Spinal cord (tissue), 10 donors: Measurements from ENCODE around the gene WWOX. TPM values are rescaled to one million over a fixed set of nuclear protein-coding genes. Genes with fewer than 3 reads are reported as not detected.
A peak's percentile ranks its signal among the peaks of the same experiment; 100 is the strongest.

Experiments
- DNase-seq, 6 donors: peaks; one replicate each; pipeline versions ENCODE4 v3.0.0 to v3.0.0-alpha.2; 2013 to 2015; ENCODE audit warnings: low spot score in 6 of 6, low read depth in 4 of 6
- H3K27ac ChIP-seq: one replicate; pipeline ENCODE4 v1.5.1; 2013; ENCODE audit warnings: low read depth, low read length, control low read depth
- H3K27me3 ChIP-seq: one replicate; pipeline ENCODE4 v1.6.1; 2013; ENCODE audit warnings: low read length; ENCODE audit not compliant: control insufficient read depth, insufficient read depth
- H3K36me3 ChIP-seq: one replicate; pipeline ENCODE4 v1.6.1; 2013; ENCODE audit warnings: low read length; ENCODE audit not compliant: control insufficient read depth, insufficient read depth
- H3K4me1 ChIP-seq: one replicate; pipeline ENCODE4 v1.6.1; 2013; ENCODE audit warnings: low read length; ENCODE audit not compliant: control insufficient read depth, insufficient read depth
- H3K4me3 ChIP-seq: one replicate; pipeline ENCODE4 v1.5.1; 2013; ENCODE audit warnings: low read depth, low read length, control low read depth
- H3K9me3 ChIP-seq: one replicate; pipeline ENCODE4 v1.6.1; 2013; ENCODE audit warnings: low read length; ENCODE audit not compliant: control insufficient read depth, insufficient read depth
- WGBS: methylation state at CpG from one replicate; pipeline ENCODE4 v1.1.5; 2013; ENCODE audit warnings: missing lambda C conversion rate; ENCODE audit not compliant: insufficient coverage; 5-methylcytosine and 5-hydroxymethylcytosine counted together
- polyA plus RNA-seq, 2 donors: library from polyadenylated mRNA; unstranded; fragments of 120-200 nt; gene quantifications; one replicate each; pipeline ENCODE4 v1.2.1, GENCODE V29; 2013; ENCODE audit not compliant: insufficient read length in 2 of 2
- total RNA-seq, 2 donors: library from RNA; depleted of rRNA in 1 of 2; stranded (reverse); fragments of 120-200 nt in 1 of 2; fragments of >200 nt in 1 of 2; gene quantifications; one replicate each; pipeline versions ENCODE4 v1.2.3 to v1.2.4, GENCODE V29; 2013 to 2014
- donor health status: healthy.

The WWOX gene
- total and polyA plus RNA-seq, 4 donors: 27.5 to 51.5 (median 32.5) TPM

DNA sequence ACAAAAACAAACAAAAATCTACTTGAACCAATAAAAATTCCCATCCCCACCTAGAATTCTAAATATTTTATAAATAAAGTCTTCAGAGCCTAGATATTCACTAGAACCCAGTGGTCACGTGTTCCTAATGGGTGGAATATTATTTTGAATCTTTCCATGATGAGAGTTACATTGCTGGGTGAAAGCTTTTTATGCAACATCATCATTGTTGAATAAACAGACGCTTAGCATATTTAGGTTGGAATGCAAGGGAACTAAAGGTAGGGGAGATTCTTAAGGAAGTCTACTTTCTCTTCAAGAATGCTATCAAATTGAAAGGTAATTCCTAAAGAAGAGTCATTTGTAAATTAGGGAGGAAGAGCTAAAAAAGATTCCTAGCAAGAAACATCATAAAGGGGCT, 723.1 kb downstream of the WWOX start:
- no peaks in the 10 kb centered on the region for H3K9me3 ChIP-seq
- no peak for DNase-seq
- H3K4me1 ChIP-seq: peaks cover 9% of the 10 kb centered on the region
- no CpG with 5 or more reads among the region's 2 CpGs for WGBS
- H3K27ac ChIP-seq: no peak overlapping the region
- H3K27me3 ChIP-seq: no peaks in the 10 kb centered on the region
- H3K4me3 ChIP-seq: no peak overlapping the region
- H3K36me3 ChIP-seq: no peaks in the 10 kb centered on the region

DNA sequence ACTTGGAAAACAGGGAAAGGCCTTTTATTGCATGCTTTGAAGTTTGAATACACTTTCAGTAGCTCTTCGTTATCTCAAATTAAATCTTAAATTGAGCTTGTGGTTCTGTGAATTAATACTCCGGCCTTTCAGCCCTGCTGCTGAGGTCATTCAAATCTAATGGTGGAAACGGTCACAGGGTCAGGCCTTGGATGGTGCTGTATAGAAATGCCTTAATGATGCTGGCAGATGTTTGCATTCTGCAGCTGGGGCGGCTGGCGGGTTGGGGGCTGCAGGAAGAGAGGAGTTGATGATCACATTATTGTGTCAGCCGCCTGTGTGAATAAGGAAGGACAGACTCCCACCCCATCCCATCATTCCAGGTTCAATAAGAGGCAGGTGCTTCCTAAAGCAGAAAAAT, 723.6 kb downstream of the WWOX start:
- no peaks in the 10 kb centered on the region for H3K36me3 ChIP-seq
- no peaks in the 10 kb centered on the region for H3K27me3 ChIP-seq
- H3K4me1 ChIP-seq: peaks cover 4% of the 10 kb centered on the region
- no peak overlapping the region for H3K27ac ChIP-seq
- H3K4me3 ChIP-seq: no peak overlapping the region
- no peak for DNase-seq
- 17% methylated on average over 1 of the region's 6 CpGs for WGBS
- H3K9me3 ChIP-seq: no peaks in the 10 kb centered on the region

DNA sequence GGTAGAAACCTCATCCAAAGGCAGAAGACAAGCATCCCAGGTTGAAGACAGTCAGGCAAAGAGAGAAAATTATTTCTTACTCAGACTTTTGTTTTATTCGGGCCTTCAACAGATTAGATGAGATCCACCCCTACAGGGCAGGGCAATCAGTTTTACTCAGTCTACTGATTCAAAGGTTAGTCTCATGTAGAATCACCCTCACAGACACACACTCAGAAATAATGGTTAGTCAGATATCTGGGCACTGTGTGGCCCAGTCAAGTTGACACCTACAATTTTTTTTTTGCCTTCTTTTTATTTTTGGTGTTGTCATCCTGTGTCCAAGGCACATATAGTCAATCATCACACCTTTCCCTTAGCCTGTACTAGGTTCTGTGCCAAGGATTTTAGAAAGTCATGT, 729.8 kb downstream of the WWOX start:
- no peak for DNase-seq
- Histone ChIP-seq H3K9me3 (no peaks in the 10 kb centered on the region), H3K27ac (no peak overlapping the region), H3K27me3 (no peaks in the 10 kb centered on the region), H3K36me3 (no peaks in the 10 kb centered on the region), H3K4me3 (no peak overlapping the region), H3K4me1 (no peaks in the 10 kb centered on the region)
- whole genome bisulfite sequencing: no CpG with 5 or more reads among the region's 1 CpG

- no peak for DNase-seq
- H3K4me3 ChIP-seq: no peak overlapping the region
- no peaks in the 10 kb centered on the region for H3K27me3 ChIP-seq
- no peaks in the 10 kb centered on the region for H3K9me3 ChIP-seq
- H3K4me1 ChIP-seq: no peaks in the 10 kb centered on the region
- H3K27ac ChIP-seq: no peak overlapping the region
- no peaks in the 10 kb centered on the region for H3K36me3 ChIP-seq
- 70% methylated on average over 6 of the region's 9 CpGs for WGBS
Measured at GRCh38 chr16:78830599-78830998, 731.1 kb downstream of the WWOX start.

DNA sequence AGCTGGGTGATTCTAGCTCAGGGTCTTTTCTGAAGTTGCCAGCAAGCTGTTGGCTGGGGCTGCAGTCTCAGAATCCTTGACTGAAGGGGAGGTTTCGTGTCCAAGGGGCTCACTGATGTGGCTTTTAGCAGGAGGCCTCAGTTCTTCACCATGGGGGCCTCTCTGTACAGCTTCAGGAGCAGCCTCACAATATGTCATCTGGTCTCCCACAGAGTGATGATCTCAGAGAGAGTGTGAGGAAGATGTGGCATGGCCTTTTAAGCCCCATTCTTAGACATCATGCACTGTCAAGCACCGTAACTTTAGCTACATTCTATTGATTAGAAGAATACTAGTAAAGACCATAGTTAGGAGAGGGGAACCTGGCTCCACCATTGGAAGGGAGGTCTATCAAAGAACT, 732.6 kb downstream of the WWOX start:
- Histone ChIP-seq H3K4me1 (no peaks in the 10 kb centered on the region), H3K27me3 (no peaks in the 10 kb centered on the region), H3K27ac (no peak overlapping the region), H3K36me3 (no peaks in the 10 kb centered on the region), H3K9me3 (no peaks in the 10 kb centered on the region), H3K4me3 (no peak overlapping the region)
- no peak for DNase-seq
- WGBS: 86% methylated on average over 1 of the region's 2 CpGs

GRCh38 chr16:78836802-78837491, 737.5 kb downstream of the WWOX start:
- no peaks in the 10 kb centered on the region for H3K9me3 ChIP-seq

DNA sequence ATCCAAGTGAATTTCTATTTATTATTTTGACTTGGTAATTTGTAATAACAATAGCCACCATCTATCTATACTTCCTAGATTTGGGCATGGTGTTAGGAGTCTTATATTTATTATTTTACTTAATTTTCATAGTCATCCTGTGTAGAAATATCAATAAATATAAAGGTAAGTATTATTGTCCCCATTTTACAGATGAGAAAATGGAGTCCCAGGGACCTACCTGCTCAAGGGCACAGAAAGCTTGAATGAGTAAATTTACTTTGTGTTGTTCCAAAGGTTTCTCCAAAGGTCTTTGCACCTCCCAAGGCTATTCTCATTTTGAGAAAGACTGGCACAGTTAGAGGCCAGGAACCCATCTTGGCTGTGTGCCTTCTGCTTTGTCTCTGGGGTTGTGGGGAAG, 738.3 kb downstream of the WWOX start:
- Histone ChIP-seq H3K27me3 (no peaks in the 10 kb centered on the region), H3K4me3 (no peak overlapping the region), H3K9me3 (no peaks in the 10 kb centered on the region), H3K36me3 (no peaks in the 10 kb centered on the region), H3K27ac (no peak overlapping the region), H3K4me1 (no peaks in the 10 kb centered on the region)
- DNase-seq: no peak

More at GRCh38 chr16:78836802-78837491, 737.5 kb downstream of the WWOX start:
- Histone ChIP-seq H3K4me1 (no peaks in the 10 kb centered on the region), H3K36me3 (no peaks in the 10 kb centered on the region), H3K4me3 (no peak overlapping the region), H3K27ac (no peak overlapping the region), H3K27me3 (no peaks in the 10 kb centered on the region)
- WGBS: no CpG with 5 or more reads among the region's 8 CpGs
- DNase-seq: no peak

GRCh38 chr16:78838276-78838675, 738.8 kb downstream of the WWOX start:
- DNase-seq: no peak
- Histone ChIP-seq H3K27me3 (no peaks in the 10 kb centered on the region), H3K36me3 (no peaks in the 10 kb centered on the region), H3K4me3 (no peak overlapping the region), H3K27ac (no peak overlapping the region), H3K9me3 (no peaks in the 10 kb centered on the region), H3K4me1 (no peaks in the 10 kb centered on the region)
- 74% methylated on average over 3 of the region's 5 CpGs for WGBS

DNA sequence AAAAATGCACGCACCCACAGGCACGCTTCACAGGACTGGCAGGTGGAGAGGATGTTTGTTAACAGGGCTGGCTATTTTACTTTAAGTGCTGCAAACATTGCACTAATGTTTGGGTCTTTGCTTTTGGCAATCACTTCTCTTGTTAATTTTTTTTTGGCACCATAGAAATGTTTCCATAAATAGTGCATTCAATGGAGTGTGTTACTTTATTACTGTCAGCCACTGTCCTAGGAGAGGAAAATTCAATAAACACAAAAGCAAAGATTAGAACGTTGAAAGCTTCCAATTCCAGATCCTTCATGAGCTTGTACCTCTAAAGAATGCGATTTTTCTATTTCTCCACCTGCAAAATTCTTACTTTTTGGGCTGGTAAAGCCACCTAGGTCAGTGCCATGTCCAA, 743.5 kb downstream of the WWOX start:
- no peaks in the 10 kb centered on the region for H3K36me3 ChIP-seq
- no peak overlapping the region for H3K4me3 ChIP-seq
- H3K9me3 ChIP-seq: no peaks in the 10 kb centered on the region
- WGBS: 93% methylated on average over 3 of the region's 4 CpGs
- no peak overlapping the region for H3K27ac ChIP-seq
- peak in 2 of 6 donors; percentile 24 to 26 for DNase-seq
- no peaks in the 10 kb centered on the region for H3K27me3 ChIP-seq
- H3K4me1 ChIP-seq: peaks cover 5% of the 10 kb centered on the region

DNA sequence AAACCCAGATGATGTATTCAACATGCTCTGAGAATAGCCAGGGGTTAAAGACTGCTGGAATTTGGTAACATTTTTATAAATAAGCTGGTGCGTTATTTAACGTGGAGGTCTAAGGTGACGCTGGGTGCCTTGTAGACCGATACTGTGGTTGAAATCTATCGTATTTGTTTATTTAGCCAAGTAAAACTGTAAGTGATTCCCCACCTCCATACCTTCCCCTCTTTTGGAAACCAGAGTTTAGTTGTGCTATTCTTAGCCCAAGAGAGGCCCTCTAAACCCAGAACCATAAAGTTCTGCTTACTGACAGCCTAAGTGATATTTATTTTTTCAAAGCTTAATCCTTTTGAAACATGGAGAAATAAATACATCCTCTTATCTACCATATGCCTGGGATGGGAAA, 744.5 kb downstream of the WWOX start:
- Histone ChIP-seq H3K27ac (no peak overlapping the region), H3K36me3 (no peaks in the 10 kb centered on the region), H3K27me3 (no peaks in the 10 kb centered on the region), H3K9me3 (no peaks in the 10 kb centered on the region), H3K4me3 (no peak overlapping the region), H3K4me1 (peaks cover 5% of the 10 kb centered on the region)
- DNase-seq: no peak
- no CpG with 5 or more reads among the region's 5 CpGs for WGBS
